B cell (primary cell): Measurements from ENCODE around the gene BAG3.
"Not testable (repeated sequence)": the region's sequence is repeated elsewhere in the genome, so short reads cannot be mapped to it uniquely, and the experiment has no call there.

Source experiments
- EZH2 ChIP-seq: IDR thresholded peaks from 2 replicates; pipeline ENCODE4 v1.6.1; 2012; ENCODE audit warnings: borderline replicate concordance, low read depth, mild to moderate bottlenecking, moderate library complexity, low read length; ENCODE audit not compliant: insufficient read depth, poor library complexity, severe bottlenecking
- TF ChIP-seq, protein P1 (sequence below): fragments of 200-600 bp; IDR thresholded peaks from one replicate; pipeline ENCODE4 v1.8.0; 2022; ENCODE audit warnings: antibody characterized with exemption, mild to moderate bottlenecking

DNA sequence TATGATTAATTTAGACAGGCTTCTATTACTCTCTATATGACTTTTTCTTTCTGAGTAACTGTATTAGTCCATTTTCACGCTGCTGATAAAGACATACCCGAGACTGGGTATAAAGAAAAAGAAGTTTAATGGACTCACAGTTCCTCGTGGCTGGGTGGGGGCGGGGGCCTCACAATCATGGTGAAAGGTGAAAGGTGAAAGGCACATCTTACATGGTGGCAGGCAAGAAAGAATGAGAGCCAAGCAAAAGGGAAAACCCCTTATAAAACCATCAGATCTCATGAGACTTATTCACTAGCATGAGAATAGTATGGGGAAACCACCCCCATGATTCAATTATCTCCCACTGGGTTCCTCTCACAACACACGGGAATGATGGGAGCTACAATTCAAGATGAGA lies 56.2 kb downstream of the BAG3 start:
- TF ChIP-seq, protein P1, sequence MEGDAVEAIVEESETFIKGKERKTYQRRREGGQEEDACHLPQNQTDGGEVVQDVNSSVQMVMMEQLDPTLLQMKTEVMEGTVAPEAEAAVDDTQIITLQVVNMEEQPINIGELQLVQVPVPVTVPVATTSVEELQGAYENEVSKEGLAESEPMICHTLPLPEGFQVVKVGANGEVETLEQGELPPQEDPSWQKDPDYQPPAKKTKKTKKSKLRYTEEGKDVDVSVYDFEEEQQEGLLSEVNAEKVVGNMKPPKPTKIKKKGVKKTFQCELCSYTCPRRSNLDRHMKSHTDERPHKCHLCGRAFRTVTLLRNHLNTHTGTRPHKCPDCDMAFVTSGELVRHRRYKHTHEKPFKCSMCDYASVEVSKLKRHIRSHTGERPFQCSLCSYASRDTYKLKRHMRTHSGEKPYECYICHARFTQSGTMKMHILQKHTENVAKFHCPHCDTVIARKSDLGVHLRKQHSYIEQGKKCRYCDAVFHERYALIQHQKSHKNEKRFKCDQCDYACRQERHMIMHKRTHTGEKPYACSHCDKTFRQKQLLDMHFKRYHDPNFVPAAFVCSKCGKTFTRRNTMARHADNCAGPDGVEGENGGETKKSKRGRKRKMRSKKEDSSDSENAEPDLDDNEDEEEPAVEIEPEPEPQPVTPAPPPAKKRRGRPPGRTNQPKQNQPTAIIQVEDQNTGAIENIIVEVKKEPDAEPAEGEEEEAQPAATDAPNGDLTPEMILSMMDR: not testable (repeated sequence)
- not testable (repeated sequence) for TF ChIP-seq EZH2
